HG03025 (cell line): ENCODE results near the gene MINDY1.

Experiments used
- ATAC-seq: cut with Tn5 transposase; IDR thresholded peaks from one replicate; pipeline ENCODE4 v1.9.1; 2021; ENCODE audit warnings: mild to moderate bottlenecking, moderate library complexity; ENCODE audit not compliant: unreplicated experiment, low FRiP score

Gene MINDY1

DNA sequence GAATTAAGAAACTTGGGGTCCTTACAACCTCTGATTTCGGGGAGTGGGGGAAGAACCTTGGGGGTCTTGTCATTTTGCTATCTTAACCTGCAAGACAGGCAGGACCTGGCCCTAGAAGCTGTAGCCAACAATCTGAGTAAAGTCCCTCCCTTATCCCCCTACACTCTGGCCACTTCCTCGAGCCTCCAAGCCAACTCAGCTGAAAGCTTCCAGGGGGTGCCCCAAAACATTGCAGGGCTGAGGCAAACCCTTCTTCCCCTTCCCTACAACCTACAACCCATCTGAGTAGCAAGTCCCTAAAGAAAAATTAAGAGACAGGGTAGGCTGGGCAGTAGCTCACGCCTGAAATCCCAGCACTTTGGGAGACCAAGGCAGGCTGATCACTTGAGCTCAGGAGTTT, 37.1 kb downstream of the MINDY1 start:
- ATAC-seq, result no peak

DNA sequence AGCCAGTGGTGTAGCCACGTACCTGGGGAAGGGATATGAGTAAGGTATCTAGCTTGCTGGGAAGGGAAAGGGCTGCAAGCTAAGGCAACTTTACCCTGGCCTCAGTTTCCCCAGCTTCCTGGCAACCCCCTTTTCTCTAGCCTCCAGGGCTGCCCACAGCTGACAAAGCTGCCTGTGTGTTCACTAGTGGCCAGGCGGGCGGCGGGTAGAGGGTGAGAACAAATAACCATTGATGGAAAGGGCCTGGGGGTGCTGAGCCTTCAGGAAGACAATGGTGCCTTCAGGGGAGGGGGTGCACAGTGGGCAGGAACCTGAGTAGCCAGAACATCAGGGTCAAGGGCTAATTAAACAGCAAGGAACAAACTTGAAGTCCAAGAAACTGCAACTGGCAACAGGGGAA, 38.2 kb downstream of the MINDY1 start:
- ATAC-seq, result no peak

DNA sequence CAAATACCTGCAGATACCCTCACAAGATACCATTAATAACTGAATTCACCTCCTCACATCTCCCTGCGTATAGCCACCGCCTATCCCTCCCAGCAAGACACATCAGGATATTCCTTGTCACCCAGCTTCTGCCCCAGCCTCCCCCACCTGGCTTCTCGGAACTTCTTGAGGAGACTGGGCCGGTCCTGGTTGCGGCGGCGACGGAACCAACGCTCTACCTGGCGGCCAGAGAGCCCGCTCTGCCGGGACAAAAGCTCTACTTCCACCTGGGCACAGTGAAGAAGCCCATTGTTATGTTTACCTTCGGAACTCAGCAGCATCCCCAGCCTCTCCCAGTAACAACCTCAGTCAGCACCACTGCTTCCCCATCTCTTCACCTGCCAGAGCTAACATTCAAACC, 38.8 kb downstream of the MINDY1 start:
- ATAC-seq, result no peak

DNA sequence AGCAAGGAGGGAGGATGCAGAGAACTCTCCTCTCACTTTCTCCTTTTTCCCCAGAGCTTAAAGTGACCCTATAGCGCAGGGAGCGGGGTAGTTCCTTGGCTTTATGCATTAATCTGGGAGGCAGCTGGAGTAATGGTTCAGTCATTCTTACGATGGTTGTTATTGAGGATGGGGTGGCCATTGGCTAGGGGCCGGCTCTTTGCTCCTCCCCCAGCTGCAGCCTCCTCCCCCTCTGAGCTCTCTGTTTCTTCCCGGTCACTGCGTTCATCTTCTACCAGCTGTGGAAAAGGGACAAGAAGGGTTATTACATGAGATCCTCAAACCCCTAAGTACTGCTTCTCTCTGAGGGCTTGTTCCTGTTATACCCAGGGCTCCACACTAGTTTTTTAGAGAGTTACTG, 40.7 kb downstream of the MINDY1 start:
- ATAC-seq, result no peak

DNA sequence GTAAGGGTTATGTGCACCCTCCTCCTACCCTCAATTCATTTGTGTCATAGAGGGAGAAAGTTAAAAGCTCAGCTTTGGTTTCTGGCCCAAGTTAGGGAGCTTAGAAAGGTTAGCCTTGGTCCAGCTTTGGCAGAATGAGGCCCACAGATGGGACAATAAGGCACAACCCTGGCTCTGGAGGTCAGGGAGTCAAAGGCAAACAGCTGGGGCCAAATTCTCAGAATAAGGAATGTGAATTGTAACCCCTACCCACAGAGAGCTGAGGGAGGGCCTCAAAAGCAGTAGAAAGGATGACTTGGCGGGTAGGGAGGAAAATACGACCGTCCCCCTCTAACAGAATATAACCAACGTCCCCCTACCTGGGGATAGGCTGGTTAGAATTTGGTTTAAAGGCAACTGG, 41.1 kb downstream of the MINDY1 start:
- no peak for ATAC-seq

DNA sequence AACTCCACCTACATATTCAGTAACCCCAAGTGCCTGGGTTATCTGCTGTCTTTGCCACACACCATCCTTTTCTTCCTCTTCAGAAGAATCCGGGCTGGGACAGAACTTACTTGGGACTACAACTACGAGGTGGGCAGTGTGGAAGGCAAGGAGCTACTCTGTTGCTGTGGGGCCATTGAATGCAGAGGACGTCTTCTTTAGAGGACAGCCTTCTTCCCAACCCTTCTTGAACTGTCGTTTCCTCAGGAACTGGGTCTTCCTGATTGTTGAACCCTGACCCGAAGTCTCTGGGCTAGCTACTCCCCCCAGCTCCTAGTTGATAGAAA, 42.6 kb downstream of the MINDY1 start:
- ATAC-seq, result no peak

DNA sequence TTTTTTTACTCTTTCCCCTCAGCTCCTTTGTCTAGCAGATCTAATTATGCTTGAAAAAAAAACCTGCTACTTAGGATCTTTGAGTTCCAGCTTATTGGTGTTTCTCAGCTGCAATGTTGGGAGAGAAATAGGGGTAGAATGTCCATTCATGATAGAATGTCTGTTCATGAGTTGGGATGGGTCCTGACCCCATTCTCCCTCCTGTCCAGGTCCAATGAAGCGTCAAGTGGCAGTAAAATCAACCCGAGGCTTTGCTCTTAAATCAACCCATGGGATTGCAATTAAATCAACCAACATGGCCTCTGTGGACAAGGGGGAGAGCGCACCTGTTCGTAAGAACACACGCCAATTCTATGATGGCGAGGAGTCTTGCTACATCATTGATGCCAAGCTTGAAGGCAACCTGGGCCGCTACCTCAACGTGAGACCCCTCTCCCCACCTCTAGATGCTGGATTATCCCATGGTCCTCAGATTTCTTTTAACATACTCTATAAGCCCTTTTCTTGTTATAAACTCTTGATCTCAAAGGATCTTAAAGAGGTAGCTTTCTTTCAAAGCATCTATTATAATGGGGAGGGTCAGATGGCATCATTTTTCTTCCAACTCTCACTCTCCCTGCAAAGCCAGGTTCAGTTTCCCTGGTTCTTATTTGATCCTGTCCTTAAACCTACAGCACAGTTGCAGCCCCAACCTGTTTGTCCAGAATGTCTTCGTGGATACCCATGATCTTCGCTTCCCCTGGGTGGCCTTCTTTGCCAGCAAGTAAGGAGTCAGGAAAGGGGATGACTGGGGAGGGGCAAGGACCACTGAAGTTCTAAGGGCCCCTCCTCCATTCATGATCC, 43.2 kb downstream of the MINDY1 start:
- ATAC-seq, result no peak

DNA sequence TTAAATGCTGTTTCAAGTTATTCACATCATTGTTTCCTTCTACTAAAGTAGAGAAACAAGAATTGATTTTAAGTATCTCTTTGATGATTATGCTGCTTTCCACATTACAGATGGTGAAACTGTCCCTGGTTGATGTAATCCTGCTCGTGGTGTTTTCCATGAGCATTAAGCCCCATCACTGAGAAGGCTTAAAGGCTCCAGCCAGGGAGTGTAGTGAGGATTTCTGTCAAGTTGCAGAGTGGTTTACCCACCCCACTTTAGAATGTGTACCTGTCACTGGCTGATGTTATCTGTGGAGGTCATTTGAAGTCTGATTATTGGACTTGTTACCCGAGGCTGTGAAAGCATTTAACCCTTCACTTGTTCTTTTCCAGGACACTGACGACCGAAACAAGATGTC, 44.9 kb downstream of the MINDY1 start:
- no peak for ATAC-seq

DNA sequence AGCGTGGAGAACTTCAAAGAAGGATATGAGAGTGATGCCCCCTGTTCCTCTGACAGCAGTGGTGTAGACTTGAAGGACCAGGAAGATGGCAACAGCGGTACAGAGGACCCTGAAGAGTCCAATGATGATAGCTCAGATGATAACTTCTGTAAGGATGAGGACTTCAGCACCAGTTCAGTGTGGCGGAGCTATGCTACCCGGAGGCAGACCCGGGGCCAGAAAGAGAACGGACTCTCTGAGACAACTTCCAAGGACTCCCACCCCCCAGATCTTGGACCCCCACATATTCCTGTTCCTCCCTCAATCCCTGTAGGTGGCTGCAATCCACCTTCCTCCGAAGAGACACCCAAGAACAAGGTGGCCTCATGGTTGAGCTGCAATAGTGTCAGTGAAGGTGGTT, 46.1 kb downstream of the MINDY1 start:
- ATAC-seq, result no peak

DNA sequence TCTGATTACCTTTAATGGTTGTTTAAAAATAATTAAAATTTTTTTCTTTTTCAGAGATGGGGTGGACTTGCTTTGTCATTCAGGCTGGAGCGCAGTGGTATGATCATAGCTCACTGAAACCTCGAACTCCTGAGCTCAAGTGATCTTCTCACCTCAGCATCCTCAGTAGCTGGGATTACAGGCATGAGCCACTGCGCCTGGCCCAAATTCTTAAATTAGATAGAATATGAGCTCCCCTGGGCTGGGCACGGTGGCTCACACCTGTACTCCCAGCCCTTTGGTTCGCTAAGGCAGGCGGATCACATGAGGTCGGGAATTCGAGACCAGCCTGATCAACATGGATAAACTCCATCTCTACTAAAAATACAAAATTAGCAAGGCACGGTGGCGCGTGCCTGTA, 49.0 kb downstream of the MINDY1 start:
- no peak for ATAC-seq

DNA sequence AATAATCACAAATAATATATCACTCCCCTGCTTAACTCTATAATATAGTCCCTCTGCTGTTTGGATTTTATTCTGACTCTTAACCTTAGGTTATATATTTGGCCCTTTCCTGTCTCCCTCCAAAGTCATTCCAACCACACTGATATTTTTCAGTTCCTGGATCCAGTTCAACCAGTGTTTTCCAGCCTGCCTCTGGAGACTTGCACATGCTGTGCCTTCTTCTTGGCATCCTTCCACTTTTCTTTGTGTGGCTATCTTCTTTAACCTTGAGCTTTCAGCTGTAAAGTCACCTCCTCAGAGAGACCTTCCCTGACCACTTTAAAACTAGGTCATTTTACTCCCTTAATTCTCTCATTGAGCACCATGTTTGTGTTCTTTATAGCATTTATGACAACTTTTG, 51.4 kb downstream of the MINDY1 start:
- ATAC-seq, result no peak

DNA sequence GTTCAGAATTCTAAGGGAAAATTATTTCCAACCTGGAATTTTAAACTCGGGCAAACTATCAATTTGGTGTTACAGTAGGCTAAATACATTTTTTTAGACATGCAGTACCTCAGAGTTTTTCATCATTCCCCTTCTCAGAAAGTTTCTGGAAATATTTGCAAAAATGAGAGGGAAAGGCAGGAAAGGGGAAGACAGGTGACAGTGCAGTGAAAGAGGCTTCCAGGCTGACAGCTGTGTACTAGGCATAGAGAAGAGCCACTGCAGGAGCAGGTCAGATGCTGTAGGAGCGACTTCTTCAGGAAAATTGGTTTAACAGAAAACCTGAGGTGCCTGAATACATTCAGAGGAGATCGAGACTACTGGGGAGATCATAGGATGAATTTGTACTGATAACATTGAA, 52.0 kb downstream of the MINDY1 start:
- no peak for ATAC-seq
